HFF-Myc (cell line): Measurements from ENCODE around the gene SLC16A3.
"Not testable (repeated sequence)": the region's sequence is repeated elsewhere in the genome, so short reads cannot be mapped to it uniquely, and the experiment has no call there.

Experiments
- DNase-seq: peaks from one replicate; pipeline ENCODE4 v3.0.0-alpha.2; 2011; ENCODE audit warnings: low read depth; ENCODE audit errors: extremely low read depth
- H3K4me3 ChIP-seq: replicated peaks from 2 replicates; pipeline ENCODE4 v1.5.1; 2011; ENCODE audit warnings: low read depth, mild to moderate bottlenecking, control low read depth, low read length
- CTCF ChIP-seq: IDR thresholded peaks from 2 replicates; pipeline ENCODE4 v1.5.1; 2012; ENCODE audit warnings: mild to moderate bottlenecking, low read depth, low read length, control low read depth; ENCODE audit errors: missing control alignments

SLC16A3 gene

GRCh38 chr17:82249896-82250581 is 21.2 kb downstream of the SLC16A3 start:
- no peak for TF ChIP-seq CTCF
- H3K4me3 ChIP-seq = no peak overlapping the region
- no peak for DNase-seq

- no peak for DNase-seq
Measured at GRCh38 chr17:82250868-82251500, 22.1 kb downstream of the SLC16A3 start.

GRCh38 chr17:82252511-82253178 is 23.8 kb downstream of the SLC16A3 start:
- no peak for DNase-seq
- TF ChIP-seq CTCF = no peak
- H3K4me3 ChIP-seq = no peak overlapping the region

More at GRCh38 chr17:82250868-82251500, 22.1 kb downstream of the SLC16A3 start:
- H3K4me3 ChIP-seq = no peak overlapping the region
- TF ChIP-seq CTCF = no peak

GRCh38 chr17:82253179-82253544 is 24.3 kb downstream of the SLC16A3 start:
- TF ChIP-seq CTCF = no peak
- H3K4me3 ChIP-seq = no peak overlapping the region
- no peak for DNase-seq

- not testable (repeated sequence) for H3K4me3 ChIP-seq, DNase-seq
Measured at GRCh38 chr17:82254096-82254495, 25.3 kb downstream of the SLC16A3 start.

- not testable (repeated sequence) for DNase-seq, H3K4me3 ChIP-seq
Measured at GRCh38 chr17:82254746-82255145, 25.9 kb downstream of the SLC16A3 start.

GRCh38 chr17:82255402-82255972 is 26.6 kb downstream of the SLC16A3 start:
- TF ChIP-seq CTCF = no peak
- DNase-seq = no peak

More at GRCh38 chr17:82255402-82255972, 26.6 kb downstream of the SLC16A3 start:
- H3K4me3 ChIP-seq = no peak overlapping the region
